GM19238 (cell line): Measurements from ENCODE around the gene RNU6-1.

Experiments used
- DNase-seq: peaks from one replicate; pipeline ENCODE4 v3.0.0; 2011; ENCODE audit warnings: low spot score; ENCODE audit not compliant: insufficient read length

RNU6-1 gene

GRCh38 chr15:67839929-67840748 lies at the start of gene RNU6-1:
TSS of gene RNU6-1 (minus strand) at chr15:67840045.
- peak; percentile 86 for DNase-seq

- no peak for DNase-seq
These were observed 47.9 kb upstream of the RNU6-1 start for GRCh38 chr15:67887776-67888175.

GRCh38 chr15:67885861-67886260 lies 46.0 kb upstream of the RNU6-1 start:
- DNase-seq: no peak

- DNase-seq: no peak
These were observed 45.3 kb upstream of the RNU6-1 start for GRCh38 chr15:67885175-67885523.

GRCh38 chr15:67884514-67885174 lies 44.8 kb upstream of the RNU6-1 start:
- DNase-seq: peak; percentile 35

- no peak for DNase-seq
These were observed 44.2 kb upstream of the RNU6-1 start for GRCh38 chr15:67884009-67884408.

- no peak for DNase-seq
These were observed 43.5 kb upstream of the RNU6-1 start for GRCh38 chr15:67883234-67883773.

- no peak for DNase-seq
These were observed 42.8 kb upstream of the RNU6-1 start for GRCh38 chr15:67882487-67883233.

GRCh38 chr15:67880651-67881182 lies 40.9 kb upstream of the RNU6-1 start:
- no peak for DNase-seq

GRCh38 chr15:67879440-67880129 lies 39.7 kb upstream of the RNU6-1 start:
- DNase-seq: no peak

- no peak for DNase-seq
These were observed 38.9 kb upstream of the RNU6-1 start for GRCh38 chr15:67878712-67879206.

- DNase-seq: no peak
These were observed 33.9 kb upstream of the RNU6-1 start for GRCh38 chr15:67873777-67874176.

- no peak for DNase-seq
These were observed 31.1 kb upstream of the RNU6-1 start for GRCh38 chr15:67870868-67871408.

- DNase-seq: no peak
These were observed 29.9 kb upstream of the RNU6-1 start for GRCh38 chr15:67869701-67870100.

GRCh38 chr15:67865766-67866165 lies 25.9 kb upstream of the RNU6-1 start:
- DNase-seq: no peak

GRCh38 chr15:67865331-67865730 lies 25.5 kb upstream of the RNU6-1 start:
- no peak for DNase-seq

GRCh38 chr15:67863442-67863987 lies 23.7 kb upstream of the RNU6-1 start:
- peak; percentile 76 for DNase-seq

- no peak for DNase-seq
These were observed 23.1 kb upstream of the RNU6-1 start for GRCh38 chr15:67862750-67863441.

GRCh38 chr15:67861983-67862382 lies 22.1 kb upstream of the RNU6-1 start:
- no peak for DNase-seq
